ENCODE results near the gene GOLGA6L10.

DNA sequence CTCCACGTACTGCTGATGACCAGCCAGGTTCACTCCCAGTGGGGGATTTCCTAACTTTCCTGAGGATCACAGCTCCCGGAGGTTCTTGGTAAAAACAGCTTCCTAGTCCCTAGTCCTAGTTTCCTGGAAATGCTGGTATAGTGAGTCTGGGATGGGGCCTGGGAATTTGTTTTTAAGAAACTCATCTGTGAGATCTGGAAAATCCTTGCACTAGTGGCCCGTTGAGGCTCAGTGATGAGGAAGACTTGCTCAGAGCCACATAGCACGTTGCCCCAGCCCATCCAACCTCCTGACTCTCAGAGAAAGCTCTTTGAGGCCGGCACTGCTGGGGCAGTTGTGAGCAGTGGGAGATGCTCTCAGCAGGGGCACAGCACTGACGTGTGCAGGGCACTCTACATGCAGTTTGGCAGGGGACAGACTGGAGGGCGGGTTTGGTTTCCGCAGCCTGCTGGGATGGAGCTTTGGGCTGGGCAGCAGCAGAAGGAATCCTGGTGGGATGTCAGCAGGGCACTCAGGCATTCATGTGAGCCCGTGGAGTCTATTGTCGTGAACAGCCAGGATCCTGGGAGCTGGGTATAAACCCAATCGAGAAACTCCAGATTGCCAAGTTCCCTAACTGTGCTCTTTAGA, 55.1 kb downstream of the GOLGA6L10 start:
- TF ChIP-seq, protein P1, sequence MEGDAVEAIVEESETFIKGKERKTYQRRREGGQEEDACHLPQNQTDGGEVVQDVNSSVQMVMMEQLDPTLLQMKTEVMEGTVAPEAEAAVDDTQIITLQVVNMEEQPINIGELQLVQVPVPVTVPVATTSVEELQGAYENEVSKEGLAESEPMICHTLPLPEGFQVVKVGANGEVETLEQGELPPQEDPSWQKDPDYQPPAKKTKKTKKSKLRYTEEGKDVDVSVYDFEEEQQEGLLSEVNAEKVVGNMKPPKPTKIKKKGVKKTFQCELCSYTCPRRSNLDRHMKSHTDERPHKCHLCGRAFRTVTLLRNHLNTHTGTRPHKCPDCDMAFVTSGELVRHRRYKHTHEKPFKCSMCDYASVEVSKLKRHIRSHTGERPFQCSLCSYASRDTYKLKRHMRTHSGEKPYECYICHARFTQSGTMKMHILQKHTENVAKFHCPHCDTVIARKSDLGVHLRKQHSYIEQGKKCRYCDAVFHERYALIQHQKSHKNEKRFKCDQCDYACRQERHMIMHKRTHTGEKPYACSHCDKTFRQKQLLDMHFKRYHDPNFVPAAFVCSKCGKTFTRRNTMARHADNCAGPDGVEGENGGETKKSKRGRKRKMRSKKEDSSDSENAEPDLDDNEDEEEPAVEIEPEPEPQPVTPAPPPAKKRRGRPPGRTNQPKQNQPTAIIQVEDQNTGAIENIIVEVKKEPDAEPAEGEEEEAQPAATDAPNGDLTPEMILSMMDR (IDR thresholded peaks at IDR 0.05; ENCODE audit: insufficient read depth, low read length, poor library complexity, severe bottlenecking) = no peak
- no peak for TF ChIP-seq EZH2phosphoT487 (conservative IDR thresholded peaks at IDR 0.05; ENCODE audit: low read length)
